ENCODE results near the gene ELMO3. TPM values are rescaled to one million over a fixed set of nuclear protein-coding genes. Genes with fewer than 3 reads are reported as not detected.

The ELMO3 gene
- total and polyA plus RNA-seq, 2 of the 4 experiments (the other 2 are of a cell fraction), result 0.36 to 1.6 TPM

GRCh38 chr16:67237396-67238277 is 38.7 kb downstream of the ELMO3 start:
- no peak overlapping the region for H2BK20ac ChIP-seq (ENCODE audit: low read depth, low read length)
- ATAC-seq (ENCODE audit: low read depth), result no peak
- no peak overlapping the region for H2BK15ac ChIP-seq (ENCODE audit: low read depth, low read length)
- no peak overlapping the region for H4K91ac ChIP-seq (ENCODE audit: insufficient read depth, low read depth, low read length)
- TF ChIP-seq, protein P1, sequence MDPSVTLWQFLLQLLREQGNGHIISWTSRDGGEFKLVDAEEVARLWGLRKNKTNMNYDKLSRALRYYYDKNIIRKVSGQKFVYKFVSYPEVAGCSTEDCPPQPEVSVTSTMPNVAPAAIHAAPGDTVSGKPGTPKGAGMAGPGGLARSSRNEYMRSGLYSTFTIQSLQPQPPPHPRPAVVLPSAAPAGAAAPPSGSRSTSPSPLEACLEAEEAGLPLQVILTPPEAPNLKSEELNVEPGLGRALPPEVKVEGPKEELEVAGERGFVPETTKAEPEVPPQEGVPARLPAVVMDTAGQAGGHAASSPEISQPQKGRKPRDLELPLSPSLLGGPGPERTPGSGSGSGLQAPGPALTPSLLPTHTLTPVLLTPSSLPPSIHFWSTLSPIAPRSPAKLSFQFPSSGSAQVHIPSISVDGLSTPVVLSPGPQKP (IDR thresholded peaks at IDR 0.05; ENCODE audit: borderline replicate concordance, low read depth, low read length), result no peak
- no peak overlapping the region for H4K5ac ChIP-seq (ENCODE audit: low read depth, low read length)
- BruUV-seq (replicated peaks), result no TSS peak
- H3K4me2 ChIP-seq (ENCODE audit: low read depth, low read length), result no peak overlapping the region
- WGBS, 2 experiments (ENCODE audit: extremely low coverage in 2 of 2, insufficient read length in 1 of 2), result 90% methylated on average over 2 of the region's 16 CpGs; no CpG with 5 or more reads in 1 of the 2 experiments
- H2AK9ac ChIP-seq (replicated peaks; ENCODE audit: low read depth, low read length, poor library complexity), result no peak overlapping the region
- H3K4me1 ChIP-seq (ENCODE audit: control insufficient read depth, insufficient read depth, low read length), result peaks cover 21% of the 10 kb centered on the region
- dilution Hi-C loops (cut with HindIII; ENCODE audit: low sequenced_read_pairs, unreplicated experiment), result no loop called here
- no peak overlapping the region for H3K14ac ChIP-seq (replicated peaks; ENCODE audit: low read depth, low read length)
- H3K9me3 ChIP-seq (ENCODE audit: control insufficient read depth, insufficient read depth, low read length), result no peaks in the 10 kb centered on the region
- H3K27me3 ChIP-seq (ENCODE audit: control insufficient read depth, insufficient read depth, low read length), result no peaks in the 10 kb centered on the region
- no peak overlapping the region for H3K23ac ChIP-seq (ENCODE audit: low read depth, low read length)
- H4K20me1 ChIP-seq (ENCODE audit: insufficient read depth, low read length), result no peaks in the 10 kb centered on the region; the same call in 1 of the 2 replicates
- no peak overlapping the region for H2AFZ ChIP-seq (replicated peaks; ENCODE audit: low read length, poor library complexity)
- no peak for DNase-seq
- H3K4ac ChIP-seq (ENCODE audit: low read depth, low read length), result no peak overlapping the region
- H3K9me1 ChIP-seq (ENCODE audit: insufficient read depth, low read length), result peaks cover 26% of the 10 kb centered on the region
- peaks cover 52% of the 10 kb centered on the region for H3K36me3 ChIP-seq (ENCODE audit: control insufficient read depth, insufficient read depth, low read length)
- no peak overlapping the region for H4K8ac ChIP-seq (ENCODE audit: low read depth in 2 of 2, low read length in 2 of 2)
- intact Hi-C loops (cut with micrococcal nuclease), result no loop called here
- no peak overlapping the region for H3K9ac ChIP-seq (ENCODE audit: low read depth, low read length)
- H3K27ac ChIP-seq (ENCODE audit: insufficient read depth, low read length), result no peak overlapping the region
- ChIA-PET POLR2A (ENCODE audit: unreplicated experiment) (no interaction called here), CTCF (no interaction called here)
- in situ Hi-C loops (cut with MboI; ENCODE audit: low sequenced_read_pairs), result no loop called here
- H3K56ac ChIP-seq (ENCODE audit: extremely low read depth, insufficient read depth, low read length), result no peak overlapping the region
- no peak overlapping the region for H3K4me3 ChIP-seq (ENCODE audit: insufficient read depth, low read depth, low read length)
- H2AK5ac ChIP-seq (ENCODE audit: low read depth, low read length), result no peak overlapping the region
- H2BK5ac ChIP-seq (ENCODE audit: low read depth, low read length, poor library complexity, severe bottlenecking), result no peak overlapping the region
- H3K18ac ChIP-seq (ENCODE audit: low read depth, low read length), result no peak overlapping the region
- peaks cover 30 to 66% of the 10 kb centered on the region in 2 experiments; a peak in 3 of 4 replicates for H3K79me1 ChIP-seq (ENCODE audit: low read depth in 1 of 2, low read length in 2 of 2)
- H2BK120ac ChIP-seq (ENCODE audit: low read depth, low read length), result no peak overlapping the region

Measured in IMR-90 (cell line).